Neural progenitor cell (in vitro differentiated cells): ENCODE data around the gene DDX60. TPM values are rescaled to one million over a fixed set of nuclear protein-coding genes. Genes with fewer than 3 reads are reported as not detected.

Source experiments
- DNase-seq: peaks from one replicate; pipeline ENCODE4 v3.0.0-alpha.2; 2016; ENCODE audit warnings: low spot score
- H2AFZ ChIP-seq: fragments of 200-600 bp; sonication (generic); replicated peaks from 2 replicates; pipeline ENCODE4 v1.6.1; 2016; ENCODE audit warnings: antibody characterized with exemption
- H3F3A ChIP-seq: fragments of 200-600 bp; sonication (generic); 2 replicates; pipeline ENCODE4 v1.6.1; 2016; ENCODE audit warnings: antibody characterized with exemption, low read depth
- H3K27ac ChIP-seq: fragments of 200-600 bp; sonication (generic); 2 replicates; pipeline ENCODE4 v1.5.1; 2016; ENCODE audit warnings: mild to moderate bottlenecking
- H3K27me3 ChIP-seq: fragments of 200-600 bp; sonication (generic); 2 replicates; pipeline ENCODE4 v1.6.1; 2016; ENCODE audit warnings: mild to moderate bottlenecking, moderate library complexity
- H3K36me3 ChIP-seq: fragments of 200-600 bp; sonication (generic); 2 replicates; pipeline ENCODE4 v1.5.1; 2016
- H3K4me1 ChIP-seq: fragments of 200-600 bp; sonication (generic); 2 replicates; pipeline ENCODE4 v1.6.1; 2016; ENCODE audit warnings: mixed run types
- H3K4me2 ChIP-seq: fragments of 200-600 bp; sonication (generic); 2 replicates; pipeline ENCODE4 v1.6.1; 2016
- H3K4me3 ChIP-seq: fragments of 200-600 bp; sonication (generic); 2 replicates; pipeline ENCODE4 v1.5.1; 2016
- H3K79me2 ChIP-seq: fragments of 200-600 bp; sonication (generic); 2 replicates; pipeline ENCODE4 v1.6.1; 2016; ENCODE audit warnings: low read depth
- H3K9ac ChIP-seq: fragments of 200-600 bp; sonication (generic); 2 replicates; pipeline ENCODE4 v1.6.1; 2016
- H3K9me3 ChIP-seq: fragments of 200-600 bp; sonication (generic); 2 replicates; pipeline ENCODE4 v1.5.1; 2016; ENCODE audit warnings: low read depth
- H4K20me1 ChIP-seq: fragments of 200-600 bp; sonication (generic); 2 replicates; pipeline ENCODE4 v1.6.1; 2016; ENCODE audit warnings: low read depth
- H3K27ac Mint-ChIP-seq: 3 replicates; pipeline ENCODE4 v1.8.0; 2021; ENCODE audit warnings: mixed read lengths
- H3K27me3 Mint-ChIP-seq: 2 replicates; pipeline ENCODE4 v1.8.0; 2022; ENCODE audit warnings: low read depth, mild to moderate bottlenecking, inconsistent platforms, moderate library complexity, mixed read lengths; ENCODE audit not compliant: insufficient read depth
- H3K36me3 Mint-ChIP-seq: 3 replicates; pipeline ENCODE4 v1.8.0; 2021; ENCODE audit warnings: mixed read lengths
- H3K4me1 Mint-ChIP-seq: 3 replicates; pipeline ENCODE4 v1.8.0; 2021; ENCODE audit warnings: mixed read lengths
- H3K4me3 Mint-ChIP-seq: 3 replicates; pipeline ENCODE4 v1.8.0; 2021; ENCODE audit warnings: mild to moderate bottlenecking, moderate library complexity, mixed read lengths
- H3K9me3 Mint-ChIP-seq: 3 replicates; pipeline ENCODE4 v1.8.0; 2020; ENCODE audit warnings: mixed read lengths
- CTCF ChIP-seq: fragments of 200-600 bp; sonication (generic); IDR thresholded peaks from 2 replicates; pipeline ENCODE4 v1.5.1; 2017; ENCODE audit warnings: antibody characterized with exemption, mild to moderate bottlenecking
- EZH2 ChIP-seq: fragments of 200-600 bp; sonication (generic); IDR thresholded peaks from 2 replicates; pipeline ENCODE4 v1.6.1; 2017; ENCODE audit warnings: antibody characterized with exemption, mild to moderate bottlenecking, moderate library complexity
- EZH2phosphoT487 ChIP-seq: fragments of 200-600 bp; sonication (generic); IDR thresholded peaks from 2 replicates; pipeline ENCODE4 v1.6.1; 2017; ENCODE audit warnings: antibody characterized with exemption
- total RNA-seq: library from RNA; depleted of rRNA; stranded (reverse); fragments of >200 nt; gene quantifications from 2 replicates; pipeline ENCODE4 v1.2.3, GENCODE V29; 2015; ENCODE audit warnings: low replicate concordance

DDX60 gene
- total RNA-seq, 1 donor from 2014 or later: 7.8 TPM

- DNase-seq: no peak
- Histone ChIP-seq H3K36me3 (no peaks in the 10 kb centered on the region), H3K9me3 (no peaks in the 10 kb centered on the region), H3K4me1 (peaks cover 4% of the 10 kb centered on the region), H3K9ac (no peak overlapping the region), H3K79me2 (no peaks in the 10 kb centered on the region), H3K4me2 (no peak overlapping the region), H3K27me3 (peaks cover 8% of the 10 kb centered on the region), H3K27ac (no peak overlapping the region), H4K20me1 (no peaks in the 10 kb centered on the region), H3F3A (peaks cover 6% of the 10 kb centered on the region), H3K4me3 (no peak overlapping the region), H2AFZ (no peak overlapping the region)
- H3K9me3 Mint-ChIP-seq: peaks cover 6% of the 10 kb centered on the region
- no peak overlapping the region for H3K27ac Mint-ChIP-seq
- peaks cover 18% of the 10 kb centered on the region for H3K4me1 Mint-ChIP-seq
- no peaks in the 10 kb centered on the region for H3K36me3 Mint-ChIP-seq
- TF ChIP-seq CTCF (no peak), EZH2 (no peak), EZH2phosphoT487 (no peak)
- no peaks in the 10 kb centered on the region for H3K27me3 Mint-ChIP-seq
- no peak overlapping the region for H3K4me3 Mint-ChIP-seq
These were observed 2.5 kb upstream of the DDX60 start for GRCh38 chr4:168321006-168321405.

GRCh38 chr4:168319486-168320019, 1.0 kb upstream of the DDX60 start:
- H3K4me2 ChIP-seq: no peak overlapping the region
- no peak overlapping the region for H2AFZ ChIP-seq
- no peak for DNase-seq
- Mint-ChIP-seq H3K4me1 (peaks cover 18% of the 10 kb centered on the region), H3K36me3 (no peaks in the 10 kb centered on the region), H3K27me3 (no peaks in the 10 kb centered on the region), H3K4me3 (peak overlapping the region; percentile 89), H3K9me3 (peaks cover 6% of the 10 kb centered on the region), H3K27ac (no peak overlapping the region)
- no peaks in the 10 kb centered on the region for H3K9me3 ChIP-seq
- H3K4me1 ChIP-seq: peaks cover 4% of the 10 kb centered on the region
- H3K9ac ChIP-seq: no peak overlapping the region
- H3K36me3 ChIP-seq: no peaks in the 10 kb centered on the region
- peaks cover 8% of the 10 kb centered on the region for H3K27me3 ChIP-seq
- peaks cover 6% of the 10 kb centered on the region for H3F3A ChIP-seq
- no peak for TF ChIP-seq EZH2phosphoT487
- TF ChIP-seq CTCF: no peak
- TF ChIP-seq EZH2: no peak
- H3K79me2 ChIP-seq: no peaks in the 10 kb centered on the region
- H3K4me3 ChIP-seq: no peak overlapping the region
- no peaks in the 10 kb centered on the region for H4K20me1 ChIP-seq
- no peak overlapping the region for H3K27ac ChIP-seq

- DNase-seq: no peak
- Histone ChIP-seq H4K20me1 (no peaks in the 10 kb centered on the region), H3K79me2 (no peaks in the 10 kb centered on the region), H3K9me3 (no peaks in the 10 kb centered on the region), H3K9ac (no peak overlapping the region), H3F3A (peaks cover 6% of the 10 kb centered on the region), H2AFZ (peak overlapping the region; percentile 94), H3K4me2 (peak overlapping the region; percentile 84), H3K4me3 (no peak overlapping the region), H3K27me3 (peaks cover 8% of the 10 kb centered on the region), H3K36me3 (no peaks in the 10 kb centered on the region), H3K4me1 (peaks cover 4% of the 10 kb centered on the region), H3K27ac (no peak overlapping the region)
- Mint-ChIP-seq H3K4me3 (peak overlapping the region; percentile 89), H3K27ac (no peak overlapping the region), H3K9me3 (peaks cover 6% of the 10 kb centered on the region), H3K27me3 (no peaks in the 10 kb centered on the region), H3K4me1 (peaks cover 18% of the 10 kb centered on the region), H3K36me3 (no peaks in the 10 kb centered on the region)
- no peak for TF ChIP-seq CTCF
- TF ChIP-seq EZH2phosphoT487: no peak
- no peak for TF ChIP-seq EZH2
These were observed 931 bp downstream of the DDX60 start for GRCh38 chr4:168317621-168318020.
